MCF 10A (cell line): ENCODE results near the gene RANBP2. TPM values are rescaled to one million over a fixed set of nuclear protein-coding genes. Genes with fewer than 3 reads are reported as not detected.
"Not testable (repeated sequence)": the region's sequence is repeated elsewhere in the genome, so short reads cannot be mapped to it uniquely, and the experiment has no call there.

Experiments
- Bru-seq: library from RNA; stranded (reverse); fragments of 400-500 nt; gene quantifications from one replicate; lab custom pipeline; 2021; lab: Mats Ljungman, UMichigan
- BruChase-seq, 2 experiments: library from RNA; stranded (reverse); fragments of 400-500 nt; gene quantifications; one replicate each; lab custom pipeline; 2021; lab: Mats Ljungman, UMichigan
- BruUV-seq: library from RNA; stranded (reverse); fragments of 400-500 nt; replicated peaks from 2 replicates; lab custom pipeline; 2021; lab: Mats Ljungman, UMichigan
- CTCF ChIA-PET: fragments of 300-600 bp; sonication (Branson Sonifier 250); formaldehyde crosslinking; extraction: SDS; loops from one replicate; lab custom pipeline; 2021; ENCODE audit warnings: antibody characterized with exemption, inconsistent platforms; lab: Yijun Ruan, JAX
- POLR2A ChIA-PET: fragments of 300-600, 350-650 bp; sonication (Branson Sonifier 250); formaldehyde crosslinking; extraction: SDS; loops from one replicate; lab custom pipeline; 2020; ENCODE audit warnings: antibody characterized with exemption, inconsistent platforms; lab: Yijun Ruan, JAX
- DNase-seq: peaks from one replicate; pipeline ENCODE4 v3.0.0-alpha.2; 2018; ENCODE audit not compliant: unreplicated experiment
- H3K27ac Mint-ChIP-seq: one replicate; pipeline ENCODE4 v1.8.0; 2022; ENCODE audit warnings: mild to moderate bottlenecking, low read depth, mixed read lengths; ENCODE audit not compliant: unreplicated experiment
- H3K27me3 Mint-ChIP-seq: one replicate; pipeline ENCODE4 v1.8.0; 2022; ENCODE audit warnings: mixed read lengths; ENCODE audit not compliant: insufficient read depth, unreplicated experiment
- H3K36me3 Mint-ChIP-seq: one replicate; pipeline ENCODE4 v1.8.0; 2022; ENCODE audit warnings: mild to moderate bottlenecking, moderate library complexity, mixed read lengths; ENCODE audit not compliant: insufficient read depth, unreplicated experiment
- H3K4me1 Mint-ChIP-seq: one replicate; pipeline ENCODE4 v1.8.0; 2022; ENCODE audit warnings: mixed read lengths; ENCODE audit not compliant: insufficient read depth, unreplicated experiment
- H3K4me3 Mint-ChIP-seq: one replicate; pipeline ENCODE4 v1.8.0; 2022; ENCODE audit warnings: mild to moderate bottlenecking, moderate library complexity, mixed read lengths; ENCODE audit not compliant: unreplicated experiment
- H3K9me3 Mint-ChIP-seq: one replicate; pipeline ENCODE4 v1.8.0; 2022; ENCODE audit warnings: mixed read lengths; ENCODE audit not compliant: unreplicated experiment
- intact Hi-C: fragments of 100-400 bp; cut with micrococcal nuclease; formaldehyde crosslinking; loops from 2 replicates; pipeline ENCODE4 v1.14.1; 2022
- long read RNA-seq: library from polyadenylated mRNA; stranded (forward); transcript quantifications from one replicate; pipeline ENCODE4 v2.0.0, GENCODE V29; 2022
- total RNA-seq: library from RNA; stranded (reverse); gene quantifications from 2 replicates; pipeline ENCODE4 v1.2.3, GENCODE V29; 2022
- TF ChIP-seq, protein P1 (sequence below): fragments of 200-600 bp; IDR thresholded peaks from one replicate; pipeline ENCODE4 v1.8.0; 2022; ENCODE audit warnings: antibody characterized with exemption, mild to moderate bottlenecking; ENCODE audit not compliant: unreplicated experiment

RANBP2 gene
- total RNA-seq (52.2 and 57.1 TPM in 2 replicates), Bru-seq, nascent RNA (percentile 94 among the genes with signal in this experiment), BruChase-seq, experiment 1, labeled RNA remaining after a 6-hour chase (percentile 96 among the genes with signal in this experiment), BruChase-seq, experiment 2, labeled RNA remaining after a 2-hour chase (percentile 97 among the genes with signal in this experiment)
- long read RNA-seq, full-length matches to known transcripts, result 2 of 25 reads
- long read RNA-seq, partial matches to known transcripts, result 19 of 25 reads
- long read RNA-seq, other reads (novel, unspliced or antisense), result 4 of 25 reads

DNA sequence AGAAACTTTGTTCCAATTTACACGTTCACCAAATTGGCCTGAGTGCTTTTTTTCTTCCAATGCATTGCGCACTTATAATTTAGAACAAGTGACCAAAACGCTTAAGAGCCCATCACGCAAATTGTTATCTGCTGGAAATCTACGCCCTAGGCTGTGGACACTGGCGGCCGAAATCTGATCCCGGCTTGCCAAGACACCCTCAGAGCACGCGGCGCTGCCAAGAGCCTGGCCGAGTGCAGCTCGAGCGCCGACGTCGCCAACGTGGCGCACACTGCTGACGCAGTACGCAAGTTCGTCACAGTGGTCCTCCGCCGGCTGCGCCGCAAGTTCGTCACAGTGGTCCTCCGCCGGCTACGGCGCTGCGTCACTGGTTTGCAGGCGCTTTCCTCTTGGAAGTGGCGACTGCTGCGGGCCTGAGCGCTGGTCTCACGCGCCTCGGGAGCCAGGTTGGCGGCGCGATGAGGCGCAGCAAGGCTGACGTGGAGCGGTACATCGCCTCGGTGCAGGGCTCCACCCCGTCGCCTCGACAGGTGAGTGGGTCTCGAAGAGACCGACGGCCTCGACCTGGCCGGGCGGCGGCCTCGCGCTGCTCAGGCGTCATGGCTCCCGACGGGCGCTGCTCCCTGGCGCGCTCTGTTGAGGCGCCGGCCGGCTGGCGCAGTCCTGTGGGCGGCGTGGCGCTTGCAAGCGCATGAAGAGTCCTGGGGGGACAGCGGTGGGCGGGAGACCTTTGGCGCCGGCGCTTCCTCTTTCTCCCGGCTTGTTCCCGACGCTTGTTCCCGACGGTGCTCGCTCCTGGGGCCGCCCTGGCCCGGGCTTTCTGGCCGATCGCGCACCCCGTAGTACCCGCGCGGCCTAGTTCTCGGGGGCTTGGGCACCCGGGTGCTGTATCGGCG, at the start of gene RANBP2:
Gene RANBP2, plus strand, starts transcription at position 334 of the 896 bp plus-strand sequence. Its CDS starts 125 bp downstream, at position 459.
- ChIA-PET POLR2A (interaction anchor here (0.6 to 1.6 kb wide), 15 partner anchors 9 to 522 kb away, joined by 3 to 7 read pairs (median 4); partner anchors contain the start of genes CCDC138 and LIMS1), CTCF (interaction anchor here (0.7 to 0.9 kb wide), 2 partner anchors 83 to 97 kb away, joined by 3 to 4 read pairs; no protein-coding TSS in a partner anchor)
- TF ChIP-seq, protein P1, sequence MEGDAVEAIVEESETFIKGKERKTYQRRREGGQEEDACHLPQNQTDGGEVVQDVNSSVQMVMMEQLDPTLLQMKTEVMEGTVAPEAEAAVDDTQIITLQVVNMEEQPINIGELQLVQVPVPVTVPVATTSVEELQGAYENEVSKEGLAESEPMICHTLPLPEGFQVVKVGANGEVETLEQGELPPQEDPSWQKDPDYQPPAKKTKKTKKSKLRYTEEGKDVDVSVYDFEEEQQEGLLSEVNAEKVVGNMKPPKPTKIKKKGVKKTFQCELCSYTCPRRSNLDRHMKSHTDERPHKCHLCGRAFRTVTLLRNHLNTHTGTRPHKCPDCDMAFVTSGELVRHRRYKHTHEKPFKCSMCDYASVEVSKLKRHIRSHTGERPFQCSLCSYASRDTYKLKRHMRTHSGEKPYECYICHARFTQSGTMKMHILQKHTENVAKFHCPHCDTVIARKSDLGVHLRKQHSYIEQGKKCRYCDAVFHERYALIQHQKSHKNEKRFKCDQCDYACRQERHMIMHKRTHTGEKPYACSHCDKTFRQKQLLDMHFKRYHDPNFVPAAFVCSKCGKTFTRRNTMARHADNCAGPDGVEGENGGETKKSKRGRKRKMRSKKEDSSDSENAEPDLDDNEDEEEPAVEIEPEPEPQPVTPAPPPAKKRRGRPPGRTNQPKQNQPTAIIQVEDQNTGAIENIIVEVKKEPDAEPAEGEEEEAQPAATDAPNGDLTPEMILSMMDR, result no peak
- intact Hi-C loops, result loop anchor here (5.0 kb wide), 2 partner anchors 37 to 367 kb away; no protein-coding TSS in a partner anchor
- BruUV-seq, result no TSS peak
- no peaks in the 10 kb centered on the region for H3K27me3 Mint-ChIP-seq
- peak within 1 kb of the TSS; percentile 87 for H3K4me3 Mint-ChIP-seq
- peaks cover 13% of the 10 kb centered on the region for H3K36me3 Mint-ChIP-seq
- no peaks in the 10 kb centered on the region for H3K9me3 Mint-ChIP-seq
- DNase-seq, result peak; percentile 95
- peaks cover 9% of the 10 kb centered on the region for H3K4me1 Mint-ChIP-seq
- peak within 1 kb of the TSS; percentile 97 for H3K27ac Mint-ChIP-seq

DNA sequence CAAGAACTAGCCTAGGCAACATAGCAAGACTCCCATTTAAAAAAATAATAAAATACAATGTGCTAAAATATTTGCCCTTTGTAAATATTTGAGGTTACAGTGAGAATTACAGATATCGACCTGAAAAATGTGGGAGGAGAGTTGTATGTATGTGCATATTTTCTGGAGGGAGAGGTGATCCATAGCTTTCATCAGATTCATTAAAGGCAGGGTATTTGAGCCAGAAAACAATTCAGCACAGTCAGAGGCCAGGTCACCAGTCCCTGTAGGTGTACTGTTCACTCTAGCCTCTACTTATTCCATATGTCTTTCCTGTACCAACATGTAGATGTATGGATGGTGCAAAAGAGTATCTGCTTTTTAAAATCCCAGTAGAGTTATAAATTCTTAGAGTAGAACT, 49.0 kb upstream of the RANBP2 start:
- DNase-seq, H3K27me3 Mint-ChIP-seq, BruUV-seq, CTCF ChIA-PET, H3K4me1 Mint-ChIP-seq, H3K9me3 Mint-ChIP-seq, H3K27ac Mint-ChIP-seq, H3K4me3 Mint-ChIP-seq, intact Hi-C loops, POLR2A ChIA-PET: not testable (repeated sequence)
- peaks cover 37% of the 10 kb centered on the region for H3K36me3 Mint-ChIP-seq

DNA sequence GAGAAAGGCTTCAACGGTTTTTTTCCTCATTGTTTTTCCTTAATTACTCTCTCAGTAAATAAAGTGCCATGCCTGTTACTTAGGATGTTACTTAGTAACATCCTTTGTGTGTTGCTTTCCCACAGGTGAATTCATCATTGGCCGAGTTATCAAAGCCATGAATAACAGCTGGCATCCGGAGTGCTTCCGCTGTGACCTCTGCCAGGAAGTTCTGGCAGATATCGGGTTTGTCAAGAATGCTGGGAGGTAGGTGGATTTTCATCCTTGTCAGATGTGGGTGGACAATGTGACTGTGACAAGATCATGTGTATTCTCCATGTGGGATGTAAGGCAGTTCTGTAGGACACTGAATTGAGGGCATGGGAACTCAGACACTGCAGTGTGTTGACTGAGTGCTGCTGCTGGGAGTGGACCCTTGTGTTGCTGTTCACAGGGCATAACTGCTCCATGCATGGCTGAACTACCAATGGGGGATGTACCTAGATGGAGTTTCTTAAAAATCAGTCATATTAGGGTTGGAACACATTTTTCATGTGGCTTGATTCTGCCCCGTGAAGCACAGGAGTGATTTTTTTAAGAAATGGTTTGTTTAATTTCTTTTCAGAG, 47.0 kb upstream of the RANBP2 start:
- POLR2A ChIA-PET, intact Hi-C loops: not testable (repeated sequence)

DNA sequence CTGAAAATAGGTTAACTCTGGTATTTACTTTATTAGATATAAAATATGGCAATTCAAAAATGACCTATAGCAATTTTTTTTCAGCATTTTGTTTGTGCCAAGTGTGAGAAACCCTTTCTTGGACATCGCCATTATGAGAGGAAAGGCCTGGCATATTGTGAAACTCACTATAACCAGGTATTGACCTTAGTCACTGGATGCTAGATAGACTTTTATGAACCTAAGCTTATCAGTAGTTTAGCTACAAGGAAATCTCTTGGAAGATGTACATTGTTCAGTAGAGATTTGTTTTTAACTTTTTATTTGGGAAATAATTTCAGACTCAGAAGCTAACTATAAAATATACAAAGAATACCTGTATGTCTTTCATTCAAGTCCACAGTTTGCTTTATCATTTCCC, 42.8 kb upstream of the RANBP2 start:
- H3K4me3 Mint-ChIP-seq, H3K27ac Mint-ChIP-seq, BruUV-seq, H3K9me3 Mint-ChIP-seq, H3K4me1 Mint-ChIP-seq, intact Hi-C loops, DNase-seq, CTCF ChIA-PET, H3K27me3 Mint-ChIP-seq: not testable (repeated sequence)
- POLR2A ChIA-PET, result interaction anchor here (0.5 kb wide), 1 partner anchor 294 kb away, joined by 4 read pairs; no protein-coding TSS in a partner anchor
- peaks cover 70% of the 10 kb centered on the region for H3K36me3 Mint-ChIP-seq

More for the DNA sequence above, 47.0 kb upstream of the RANBP2 start:
- CTCF ChIA-PET, H3K9me3 Mint-ChIP-seq, H3K4me1 Mint-ChIP-seq, H3K4me3 Mint-ChIP-seq, DNase-seq, H3K27ac Mint-ChIP-seq, BruUV-seq, H3K27me3 Mint-ChIP-seq: not testable (repeated sequence)
- peaks cover 49% of the 10 kb centered on the region for H3K36me3 Mint-ChIP-seq

DNA sequence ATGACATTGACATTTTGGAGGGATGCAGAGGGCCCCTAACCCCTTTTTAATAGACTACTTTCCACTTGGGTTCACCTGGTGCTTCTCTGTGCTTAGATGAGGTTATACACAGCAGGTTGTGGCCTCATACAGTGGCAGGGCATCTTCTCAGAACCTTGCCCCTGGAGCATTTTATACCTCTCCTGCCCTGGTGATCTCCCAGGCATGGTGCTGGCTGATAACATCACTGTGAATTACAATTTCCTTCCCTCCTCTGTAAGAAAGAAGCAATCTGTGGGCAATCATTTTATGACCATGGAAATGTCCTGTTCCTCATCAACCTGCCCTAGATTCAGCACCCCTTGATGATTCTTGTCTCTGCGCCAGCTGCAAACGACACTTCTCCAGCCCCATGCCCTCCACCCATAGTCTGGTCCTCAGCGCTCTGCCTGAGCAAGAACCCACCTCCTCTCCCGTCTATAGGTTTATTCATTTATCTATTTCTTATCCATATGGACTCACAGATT, 42.0 kb upstream of the RANBP2 start:
- DNase-seq, CTCF ChIA-PET, H3K27ac Mint-ChIP-seq: not testable (repeated sequence)

DNA sequence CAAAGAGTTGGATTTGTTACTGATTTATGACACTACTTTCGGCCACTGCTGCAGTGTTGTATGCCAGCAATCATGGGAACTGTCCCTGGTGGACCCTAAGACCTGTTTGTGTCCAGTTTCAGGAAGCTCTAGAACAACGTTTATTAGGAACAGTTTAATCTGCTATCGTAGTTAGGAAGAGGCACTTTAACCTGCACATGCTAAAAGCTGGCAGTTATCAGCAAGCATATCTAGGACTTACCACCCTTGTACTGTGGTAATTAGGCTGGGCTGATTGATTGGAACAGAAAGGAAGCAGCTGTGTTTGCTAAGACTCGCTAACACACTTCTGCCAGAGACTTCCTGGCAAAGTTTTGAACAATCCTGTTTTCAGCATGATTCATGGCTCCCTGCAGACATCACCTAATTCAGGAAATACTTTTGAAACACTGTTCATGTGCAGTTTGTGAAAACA, 41.1 kb upstream of the RANBP2 start:
- H3K27me3 Mint-ChIP-seq, CTCF ChIA-PET, intact Hi-C loops, H3K4me1 Mint-ChIP-seq, H3K9me3 Mint-ChIP-seq, BruUV-seq: not testable (repeated sequence)
- POLR2A ChIA-PET, result interaction anchor here (0.9 kb wide), 1 partner anchor 38 kb away, joined by 3 read pairs; no protein-coding TSS in a partner anchor
- DNase-seq, result peak; percentile 60
- H3K27ac Mint-ChIP-seq, result peak overlapping the region; percentile 73
- peak overlapping the region; percentile 36 for H3K4me3 Mint-ChIP-seq
- peaks cover 79% of the 10 kb centered on the region for H3K36me3 Mint-ChIP-seq

More for the DNA sequence above, 42.0 kb upstream of the RANBP2 start:
- H3K9me3 Mint-ChIP-seq, POLR2A ChIA-PET, H3K4me3 Mint-ChIP-seq, H3K27me3 Mint-ChIP-seq, BruUV-seq, intact Hi-C loops, H3K4me1 Mint-ChIP-seq: not testable (repeated sequence)
- peaks cover 77% of the 10 kb centered on the region for H3K36me3 Mint-ChIP-seq

DNA sequence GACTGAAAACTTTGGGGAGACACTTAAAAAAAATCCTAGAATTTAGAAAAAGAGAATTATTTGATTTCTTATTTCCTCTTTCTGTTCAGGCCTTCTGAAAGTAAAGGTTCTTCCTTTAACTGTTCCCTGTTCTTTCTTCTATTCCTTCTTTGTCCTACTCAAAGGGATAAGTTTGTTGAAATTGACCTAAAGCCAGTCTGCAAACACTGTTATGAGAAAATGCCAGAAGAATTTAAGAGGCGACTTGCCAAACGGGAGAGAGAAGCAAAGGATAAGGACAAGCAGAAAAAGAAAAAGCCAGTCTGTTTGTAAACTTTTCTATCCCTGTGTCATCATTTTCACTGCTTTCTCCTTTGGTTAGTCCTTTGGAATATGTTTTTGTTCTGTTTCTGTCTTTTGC, 38.5 kb upstream of the RANBP2 start:
- DNase-seq, H3K9me3 Mint-ChIP-seq, H3K4me3 Mint-ChIP-seq, H3K27ac Mint-ChIP-seq, CTCF ChIA-PET, H3K27me3 Mint-ChIP-seq, POLR2A ChIA-PET, BruUV-seq, H3K4me1 Mint-ChIP-seq: not testable (repeated sequence)
- H3K36me3 Mint-ChIP-seq, result peaks cover 72% of the 10 kb centered on the region
- intact Hi-C loops, result loop anchor here (5.0 kb wide), 1 partner anchor 36 kb away; the partner anchor contains the start of gene RANBP2
